Measurements from ENCODE around the gene ATAD3C. TPM values are rescaled to one million over a fixed set of nuclear protein-coding genes. Genes with fewer than 3 reads are reported as not detected.
"Not testable (repeated sequence)": the region's sequence is repeated elsewhere in the genome, so short reads cannot be mapped to it uniquely, and the experiment has no call there.

The ATAD3C gene
- polyA plus RNA-seq, 1 donor, result 1.0 TPM

- peaks cover 4% of the 10 kb centered on the region for H3K9me3 ChIP-seq (ENCODE audit: control insufficient read depth, low read depth, low read length)
- no CpG with 5 or more reads among the region's 33 CpGs for WGBS (ENCODE audit: insufficient coverage, low lambda C conversion rate)
- peaks cover 7% of the 10 kb centered on the region for H3K27me3 ChIP-seq (ENCODE audit: control insufficient read depth, insufficient read depth, low read length)
- DNase-seq, result no peak
- H3K4me3 ChIP-seq (ENCODE audit: low read length), result no peak overlapping the region
- no peak overlapping the region for H3K27ac ChIP-seq (ENCODE audit: low read length)
- no peaks in the 10 kb centered on the region for H3K36me3 ChIP-seq (ENCODE audit: control insufficient read depth, insufficient read depth, low read length)
- peaks cover 25% of the 10 kb centered on the region for H3K4me1 ChIP-seq (ENCODE audit: control insufficient read depth, insufficient read depth, low read length)
Observed at GRCh38 chr1:1425753-1426495, 23.6 kb upstream of the ATAD3C start.

DNA sequence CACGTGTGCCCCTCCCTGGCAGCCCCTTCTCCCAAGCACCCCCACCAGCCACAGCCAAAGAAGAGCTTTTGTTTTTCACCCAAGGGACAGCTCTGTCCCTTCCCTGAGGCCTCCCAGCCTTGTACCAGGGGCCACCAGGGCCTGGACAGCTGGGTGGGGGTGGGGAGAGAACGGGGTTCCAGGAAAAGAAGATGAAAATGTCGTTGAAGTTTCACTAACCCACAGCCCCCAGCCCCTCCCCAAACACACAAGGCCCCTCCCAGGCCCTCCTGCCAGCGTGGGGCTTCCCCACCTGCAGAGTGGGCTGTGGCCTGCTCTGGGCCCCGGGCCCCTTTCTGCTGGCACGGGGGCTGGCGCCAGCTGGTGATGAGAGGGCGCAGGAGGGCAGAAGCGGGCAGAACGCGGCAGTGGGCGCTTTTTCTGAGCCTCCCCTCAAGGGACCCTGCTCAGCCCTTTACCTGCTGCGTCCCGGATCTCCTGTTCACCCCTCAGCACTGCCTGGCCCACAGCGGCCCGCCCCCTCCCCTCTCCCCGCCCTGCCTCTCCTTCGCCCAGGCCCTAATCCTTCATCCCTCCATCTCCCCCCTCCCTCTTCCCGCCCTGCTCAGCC lies 22.9 kb upstream of the ATAD3C start:
- no peak for DNase-seq
- Histone ChIP-seq H3K9me3 (ENCODE audit: control insufficient read depth, low read depth, low read length) (peaks cover 4% of the 10 kb centered on the region), H3K4me1 (ENCODE audit: control insufficient read depth, insufficient read depth, low read length) (peaks cover 31% of the 10 kb centered on the region), H3K36me3 (ENCODE audit: control insufficient read depth, insufficient read depth, low read length) (no peaks in the 10 kb centered on the region), H3K27me3 (ENCODE audit: control insufficient read depth, insufficient read depth, low read length) (peaks cover under 1% of the 10 kb centered on the region), H3K27ac (ENCODE audit: low read length) (no peak overlapping the region), H3K4me3 (ENCODE audit: low read length) (no peak overlapping the region)
- WGBS (ENCODE audit: insufficient coverage, low lambda C conversion rate), result no CpG with 5 or more reads among the region's 19 CpGs

DNA sequence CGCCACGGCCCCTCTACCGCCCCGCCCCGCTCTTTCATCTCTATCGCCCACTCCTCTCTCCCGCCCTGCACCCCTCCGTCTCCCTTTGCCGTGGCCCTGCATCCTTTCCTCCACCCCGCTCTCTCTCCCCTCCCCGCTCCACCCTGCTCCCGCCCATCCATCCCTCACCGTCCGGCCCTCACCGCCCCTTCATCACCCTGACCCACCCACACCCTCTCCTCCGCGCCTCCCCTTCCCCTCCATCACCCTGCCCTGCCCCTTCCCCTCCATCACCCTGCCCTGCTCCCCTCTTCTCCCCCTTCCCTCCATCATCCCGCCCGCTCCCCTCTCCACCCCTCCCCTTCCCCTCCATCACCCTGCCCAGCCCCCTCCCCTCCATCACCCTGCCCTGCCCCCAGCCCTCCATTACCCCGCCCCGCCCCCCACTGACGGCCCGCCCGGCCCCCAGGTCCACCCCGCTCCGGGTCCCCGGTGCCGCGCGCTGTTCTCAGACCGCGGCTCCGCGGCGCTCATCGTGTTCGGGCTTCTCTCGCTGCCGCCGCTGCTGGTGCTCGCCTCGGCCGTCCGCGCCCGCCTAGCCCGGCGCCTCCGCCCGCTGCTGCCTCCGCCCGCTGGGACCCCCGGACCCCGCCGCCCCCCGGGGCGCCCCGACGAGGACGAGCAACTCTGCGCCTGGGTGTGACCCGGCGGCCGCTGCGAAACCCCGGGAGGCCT lies 22.2 kb upstream of the ATAD3C start:
- Histone ChIP-seq H3K9me3 (ENCODE audit: control insufficient read depth, low read depth, low read length) (peaks cover 4% of the 10 kb centered on the region), H3K4me1 (ENCODE audit: control insufficient read depth, insufficient read depth, low read length) (peaks cover 38% of the 10 kb centered on the region), H3K4me3 (ENCODE audit: low read length) (no peak overlapping the region), H3K27me3 (ENCODE audit: control insufficient read depth, insufficient read depth, low read length) (no peaks in the 10 kb centered on the region), H3K36me3 (ENCODE audit: control insufficient read depth, insufficient read depth, low read length) (no peaks in the 10 kb centered on the region), H3K27ac (ENCODE audit: low read length) (no peak overlapping the region)
- WGBS (ENCODE audit: insufficient coverage, low lambda C conversion rate), result 27% methylated on average over 3 of the region's 66 CpGs
- DNase-seq, result peak in 1 of 2 donors; percentile 24

DNA sequence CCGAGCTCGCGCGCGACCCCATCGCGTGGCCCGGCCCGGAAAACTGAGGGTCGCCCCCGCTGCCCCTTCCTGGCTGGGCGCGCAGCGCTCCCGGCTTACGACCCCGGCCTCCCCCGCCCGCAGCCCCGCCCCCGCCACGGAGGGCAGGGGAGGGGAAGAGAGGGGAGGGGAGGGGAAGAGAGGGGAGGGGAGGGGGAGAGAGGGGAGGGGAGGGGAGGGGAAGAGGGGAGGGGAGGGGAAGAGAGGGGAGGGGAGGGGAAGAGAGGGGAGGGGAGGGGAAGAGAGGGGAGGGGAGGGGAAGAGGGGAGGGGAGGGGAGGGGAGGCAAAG lies 21.7 kb upstream of the ATAD3C start:
- no peak overlapping the region for H3K27ac ChIP-seq (ENCODE audit: low read length)
- no peak for DNase-seq
- no peak overlapping the region for H3K4me3 ChIP-seq (ENCODE audit: low read length)
- H3K4me1 ChIP-seq (ENCODE audit: control insufficient read depth, insufficient read depth, low read length), result peaks cover 43% of the 10 kb centered on the region
- peaks cover 4% of the 10 kb centered on the region for H3K9me3 ChIP-seq (ENCODE audit: control insufficient read depth, low read depth, low read length)
- no peaks in the 10 kb centered on the region for H3K36me3 ChIP-seq (ENCODE audit: control insufficient read depth, insufficient read depth, low read length)
- WGBS (ENCODE audit: insufficient coverage, low lambda C conversion rate), result no CpG with 5 or more reads among the region's 22 CpGs
- H3K27me3 ChIP-seq (ENCODE audit: control insufficient read depth, insufficient read depth, low read length), result no peaks in the 10 kb centered on the region

- 100% methylated on average over 1 of the region's 19 CpGs for WGBS (ENCODE audit: insufficient coverage, low lambda C conversion rate)
- Histone ChIP-seq H3K4me1 (ENCODE audit: control insufficient read depth, insufficient read depth, low read length) (peaks cover 47% of the 10 kb centered on the region), H3K36me3 (ENCODE audit: control insufficient read depth, insufficient read depth, low read length) (no peaks in the 10 kb centered on the region), H3K27me3 (ENCODE audit: control insufficient read depth, insufficient read depth, low read length) (no peaks in the 10 kb centered on the region), H3K4me3 (ENCODE audit: low read length) (no peak overlapping the region), H3K9me3 (ENCODE audit: control insufficient read depth, low read depth, low read length) (peaks cover 4% of the 10 kb centered on the region), H3K27ac (ENCODE audit: low read length) (no peak overlapping the region)
- no peak for DNase-seq
Observed at GRCh38 chr1:1428174-1428573, 21.3 kb upstream of the ATAD3C start.

DNA sequence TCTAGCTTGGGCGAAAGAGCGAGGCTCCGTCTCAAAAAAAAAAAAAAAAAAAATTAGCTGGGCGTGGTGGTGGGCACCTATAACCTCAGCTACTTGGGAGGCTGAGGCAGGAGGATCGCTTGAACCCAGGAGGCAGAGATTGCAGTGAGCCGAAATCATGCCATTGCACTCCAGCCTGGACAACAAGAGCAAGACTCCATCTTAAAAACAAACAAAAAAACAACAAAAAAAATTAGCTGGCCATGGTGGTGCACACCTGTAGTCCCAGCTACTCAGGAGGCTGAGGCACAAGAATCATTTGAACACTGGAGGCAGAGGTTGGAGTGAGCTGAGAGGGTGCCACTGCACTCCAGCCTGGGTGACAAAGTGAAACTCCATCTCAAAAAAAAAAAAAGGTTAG lies 20.5 kb upstream of the ATAD3C start:
- WGBS (ENCODE audit: insufficient coverage, low lambda C conversion rate), result no CpG with 5 or more reads among the region's 6 CpGs
- H3K4me1 ChIP-seq (ENCODE audit: control insufficient read depth, insufficient read depth, low read length), result peaks cover 55% of the 10 kb centered on the region
- H3K27me3 ChIP-seq (ENCODE audit: control insufficient read depth, insufficient read depth, low read length); H3K4me3 ChIP-seq (ENCODE audit: low read length); DNase-seq; H3K9me3 ChIP-seq (ENCODE audit: control insufficient read depth, low read depth, low read length); H3K36me3 ChIP-seq (ENCODE audit: control insufficient read depth, insufficient read depth, low read length); H3K27ac ChIP-seq (ENCODE audit: low read length): not testable (repeated sequence)

DNA sequence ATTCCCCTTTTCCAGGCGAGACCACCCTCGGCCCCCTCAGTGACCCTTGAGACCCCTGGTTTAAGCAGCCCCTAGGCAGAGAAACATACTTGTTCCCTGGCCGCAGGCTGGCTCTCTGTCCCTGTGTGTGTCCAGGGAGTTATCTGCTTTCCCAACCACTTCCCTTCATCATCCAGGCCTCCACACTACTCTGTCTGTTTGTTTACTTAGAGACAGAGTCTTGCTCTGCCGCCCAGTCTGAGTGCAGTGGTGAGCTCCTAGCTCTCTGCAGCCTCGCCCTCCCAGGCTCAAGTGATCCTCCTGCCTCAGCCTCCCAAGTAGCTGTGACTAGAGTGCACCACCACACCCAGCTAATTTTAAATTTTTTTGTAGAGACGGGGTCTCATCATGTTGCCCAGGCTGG lies 19.8 kb upstream of the ATAD3C start:
- peak overlapping the region; percentile 32 for H3K4me3 ChIP-seq (ENCODE audit: low read length)
- no peaks in the 10 kb centered on the region for H3K36me3 ChIP-seq (ENCODE audit: control insufficient read depth, insufficient read depth, low read length)
- peak overlapping the region; percentile 91 for H3K27ac ChIP-seq (ENCODE audit: low read length)
- no peaks in the 10 kb centered on the region for H3K27me3 ChIP-seq (ENCODE audit: control insufficient read depth, insufficient read depth, low read length)
- no CpG with 5 or more reads among the region's 6 CpGs for WGBS (ENCODE audit: insufficient coverage, low lambda C conversion rate)
- DNase-seq, result peak in 1 of 2 donors; percentile 32
- peaks cover 14% of the 10 kb centered on the region for H3K9me3 ChIP-seq (ENCODE audit: control insufficient read depth, low read depth, low read length)
- peaks cover 62% of the 10 kb centered on the region for H3K4me1 ChIP-seq (ENCODE audit: control insufficient read depth, insufficient read depth, low read length)

DNA sequence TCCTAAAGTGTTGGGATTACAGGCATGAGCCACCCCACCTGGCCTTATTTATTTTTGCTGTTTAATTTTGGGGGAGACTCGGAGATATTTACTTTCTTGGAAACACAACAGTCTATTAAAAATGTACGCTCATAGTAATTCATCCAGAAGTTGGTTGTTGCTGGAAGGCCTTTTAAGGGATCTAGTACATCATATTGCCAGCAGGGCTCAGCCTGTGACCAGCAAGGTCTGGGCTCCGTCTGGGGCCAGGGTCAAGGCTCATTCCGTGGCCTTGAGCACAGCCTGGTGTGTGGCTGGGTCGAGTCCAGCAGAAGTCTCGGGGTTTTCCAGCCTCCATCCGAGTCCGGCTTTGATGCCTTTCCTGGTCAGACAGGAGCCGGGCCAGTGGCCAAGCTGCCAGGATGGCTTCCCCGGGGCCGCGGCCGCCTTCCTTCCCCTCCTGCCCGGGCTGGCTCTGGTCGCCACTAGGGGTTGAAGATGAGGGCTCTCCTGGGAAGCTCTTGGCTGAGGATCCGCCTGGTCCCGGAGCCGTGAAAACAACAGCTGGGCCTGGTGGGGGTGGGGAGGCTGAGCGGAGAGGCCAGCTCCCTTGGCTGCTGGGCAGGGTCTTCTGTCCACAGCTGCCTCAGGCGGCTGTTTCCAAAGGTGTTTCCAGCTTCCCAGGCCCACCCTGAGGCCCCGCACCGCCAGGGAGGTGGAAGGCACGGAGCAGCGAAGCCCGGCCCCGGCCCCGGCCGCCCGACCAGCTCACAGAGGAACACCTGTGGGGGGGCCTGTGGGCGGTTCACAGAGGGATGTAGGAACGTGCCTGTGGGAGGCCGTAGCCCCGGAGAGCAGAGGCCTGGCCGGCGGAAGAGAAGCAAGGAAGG lies 19.1 kb upstream of the ATAD3C start:
- H3K9me3 ChIP-seq (ENCODE audit: control insufficient read depth, low read depth, low read length), result peaks cover 17% of the 10 kb centered on the region
- peaks cover 69% of the 10 kb centered on the region for H3K4me1 ChIP-seq (ENCODE audit: control insufficient read depth, insufficient read depth, low read length)
- peak overlapping the region; percentile 91 for H3K27ac ChIP-seq (ENCODE audit: low read length)
- peak overlapping the region; percentile 32 for H3K4me3 ChIP-seq (ENCODE audit: low read length)
- peak in 1 of 2 donors; percentile 85 for DNase-seq
- no peaks in the 10 kb centered on the region for H3K36me3 ChIP-seq (ENCODE audit: control insufficient read depth, insufficient read depth, low read length)
- H3K27me3 ChIP-seq (ENCODE audit: control insufficient read depth, insufficient read depth, low read length), result no peaks in the 10 kb centered on the region
- no CpG with 5 or more reads among the region's 35 CpGs for WGBS (ENCODE audit: insufficient coverage, low lambda C conversion rate)

GRCh38 chr1:1430992-1431844 lies 18.3 kb upstream of the ATAD3C start:
- no CpG with 5 or more reads among the region's 18 CpGs for WGBS (ENCODE audit: insufficient coverage, low lambda C conversion rate)
- peak; percentile 73 to 91 for DNase-seq
- peak overlapping the region; percentile 33 for H3K4me3 ChIP-seq (ENCODE audit: low read length)

More at GRCh38 chr1:1430992-1431844, 18.3 kb upstream of the ATAD3C start:
- Histone ChIP-seq H3K9me3 (ENCODE audit: control insufficient read depth, low read depth, low read length) (peaks cover 17% of the 10 kb centered on the region), H3K4me1 (ENCODE audit: control insufficient read depth, insufficient read depth, low read length) (peaks cover 69% of the 10 kb centered on the region), H3K27ac (ENCODE audit: low read length) (peak overlapping the region; percentile 91), H3K27me3 (ENCODE audit: control insufficient read depth, insufficient read depth, low read length) (no peaks in the 10 kb centered on the region), H3K36me3 (ENCODE audit: control insufficient read depth, insufficient read depth, low read length) (no peaks in the 10 kb centered on the region)
